Endometrium (tissue), 2 donors: ENCODE measurements around the gene A3GALT2.
"Not testable (repeated sequence)": the region's sequence is repeated elsewhere in the genome, so short reads cannot be mapped to it uniquely, and the experiment has no call there.

ENCODE experiments used
- FAIRE-seq: peaks from 2 replicates; lab custom pipeline; 2012; peaks lifted over from hg19 to GRCh38; lab: Jason Lieb, UNC
- donor health status: control.
- donor health status: control.

The A3GALT2 gene

GRCh38 chr1:33311706-33312412 lies 9.0 kb downstream of the A3GALT2 start:
- FAIRE-seq: no peak

- no peak for FAIRE-seq
Observed at GRCh38 chr1:33310702-33311101, 10.2 kb downstream of the A3GALT2 start.

GRCh38 chr1:33309351-33309750 lies 11.5 kb downstream of the A3GALT2 start:
- FAIRE-seq: not testable (repeated sequence)

GRCh38 chr1:33307494-33307864 lies 13.4 kb downstream of the A3GALT2 start:
- FAIRE-seq: no peak

GRCh38 chr1:33306653-33307493 lies 14.0 kb downstream of the A3GALT2 start:
- no peak for FAIRE-seq

GRCh38 chr1:33305816-33306652 lies 14.9 kb downstream of the A3GALT2 start:
- no peak for FAIRE-seq

GRCh38 chr1:33305016-33305415 lies 15.9 kb downstream of the A3GALT2 start:
- no peak for FAIRE-seq

GRCh38 chr1:33302325-33302724 lies 18.6 kb downstream of the A3GALT2 start:
- no peak for FAIRE-seq

GRCh38 chr1:33301273-33301984 lies 19.5 kb downstream of the A3GALT2 start:
- no peak for FAIRE-seq

GRCh38 chr1:33300673-33301072 lies 20.2 kb downstream of the A3GALT2 start:
- no peak for FAIRE-seq

- no peak for FAIRE-seq
Observed at GRCh38 chr1:33299461-33300155, 21.3 kb downstream of the A3GALT2 start.

GRCh38 chr1:33298623-33299277 lies 22.1 kb downstream of the A3GALT2 start:
- no peak for FAIRE-seq

- FAIRE-seq: no peak
Observed at GRCh38 chr1:33297911-33298622, 22.8 kb downstream of the A3GALT2 start.

- no peak for FAIRE-seq
Observed at GRCh38 chr1:33296824-33297223, 24.1 kb downstream of the A3GALT2 start.

- no peak for FAIRE-seq
Observed at GRCh38 chr1:33296082-33296458, 24.8 kb downstream of the A3GALT2 start.

- no peak for FAIRE-seq
Observed at GRCh38 chr1:33295450-33296081, 25.3 kb downstream of the A3GALT2 start.

- no peak for FAIRE-seq
Observed at GRCh38 chr1:33295023-33295422, 25.9 kb downstream of the A3GALT2 start.

GRCh38 chr1:33294071-33295010 lies 26.6 kb downstream of the A3GALT2 start:
- FAIRE-seq: no peak
